Measurements from ENCODE around the gene PAH. TPM values are rescaled to one million over a fixed set of nuclear protein-coding genes. Genes with fewer than 3 reads are reported as not detected.
A peak's percentile ranks its signal among the peaks of the same experiment; 100 is the strongest.

PAH gene
- total and polyA plus RNA-seq, 2 of the 8 experiments (the other 6 are each of a cell fraction or from before 2014, with no cell fraction given): 3.9 to 9.0 TPM

DNA sequence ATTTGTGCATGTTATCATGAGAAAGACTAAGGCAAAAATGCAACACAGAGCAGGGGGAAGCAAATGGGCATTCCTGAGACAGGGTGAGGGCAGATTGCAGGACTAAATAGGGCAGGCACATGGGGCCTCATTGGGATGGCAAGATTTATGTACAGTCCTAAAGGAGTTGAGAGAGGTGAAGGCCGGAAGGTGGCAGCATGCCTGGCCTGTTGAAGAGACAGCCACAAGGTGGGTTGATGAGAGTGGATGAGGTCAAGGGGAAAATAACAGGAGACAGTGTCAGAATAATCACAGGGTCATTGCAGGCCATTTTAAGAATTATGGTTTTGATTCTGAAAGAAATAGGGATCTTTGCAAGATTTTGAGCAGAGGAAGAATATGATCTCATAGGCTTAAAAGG lies 21.0 kb downstream of the PAH start (continued):
- TF ChIP-seq CTCF (IDR thresholded peaks at IDR 0.05; ENCODE audit: control extremely low read depth in 1 of 3, insufficient read depth in 1 of 3, low read depth in 1 of 3, low read length in 3 of 3) (peak; percentile 10 to 43 (median 27); a peak in 3 of 4 replicates), RAD21 (IDR thresholded peaks at IDR 0.05 in 1 of 2, conservative IDR thresholded peaks at IDR 0.05 in 1 of 2; ENCODE audit: low read depth in 2 of 2, low read length in 2 of 2) (peak; percentile 22 to 33; a peak in 2 of 4 replicates)

All from H1 (cell line).